K562 (cell line): ENCODE results near the gene CLIC5. TPM values are rescaled to one million over a fixed set of nuclear protein-coding genes. Genes with fewer than 3 reads are reported as not detected.

Experiments
- ATAC-seq: fragments of 200-7000 bp; cut with Tn5 transposase; 3 replicates; pipeline ENCODE4 v1.9.1; 2020; ENCODE audit warnings: moderate library complexity
- BruUV-seq: library from RNA; stranded (reverse); fragments of 400-500 nt; replicated peaks from 2 replicates; lab custom pipeline; 2021; lab: Mats Ljungman, UMichigan
- CTCF ChIA-PET: fragments of 300-600 bp; formaldehyde crosslinking; extraction: SDS; loops from one replicate; lab custom pipeline; 2021; ENCODE audit warnings: low intra/inter-chr PET ratio; lab: Yijun Ruan, JAX
- POLR2A ChIA-PET: fragments of 300-600, 350-650 bp; sonication (Branson Sonifier 250); formaldehyde crosslinking; extraction: SDS; loops from one replicate; lab custom pipeline; 2021; ENCODE audit warnings: antibody characterized with exemption, inconsistent platforms; lab: Yijun Ruan, JAX
- DNase-seq, 4 experiments: peaks; one replicate each; pipeline versions ENCODE4 v3.0.0 to v3.0.0-alpha.2; 2011 to 2018; ENCODE audit warnings: low spot score in 3 of 4, mixed read lengths in 3 of 4; ENCODE audit errors: extremely low read depth in 1 of 4
- FAIRE-seq: peaks from 2 replicates; lab custom pipeline; 2011; peaks lifted over from hg19 to GRCh38; lab: Jason Lieb, UNC
- H2AFZ ChIP-seq: 2 replicates; pipeline ENCODE4 v1.6.0; 2011; ENCODE audit warnings: low read depth, low read length, control low read depth, inconsistent platforms
- H3K27ac ChIP-seq: fragments of 200-600 bp; 3 replicates; pipeline ENCODE4 v1.8.0; 2011; ENCODE audit warnings: low read depth, mild to moderate bottlenecking, control low read depth, inconsistent platforms, low read length, moderate library complexity, mixed read lengths; ENCODE audit errors: extremely low read depth
- H3K27me3 ChIP-seq, 2 experiments: fragments of 300-600 bp in 1 of 2; 2 replicates in 1 of 2; 3 replicates in 1 of 2; pipeline versions ENCODE4 v1.6.0 to v1.8.0; 2011; ENCODE audit warnings: inconsistent platforms in 2 of 2, low read length in 2 of 2, mild to moderate bottlenecking in 1 of 2, mixed read lengths in 1 of 2, moderate library complexity in 1 of 2; ENCODE audit not compliant: control insufficient read depth in 2 of 2, insufficient read depth in 2 of 2
- H3K36me3 ChIP-seq: fragments of 300-600 bp; 3 replicates; pipeline ENCODE4 v1.8.0; 2011; ENCODE audit warnings: mild to moderate bottlenecking, low read length, inconsistent platforms; ENCODE audit not compliant: control insufficient read depth, insufficient read depth
- H3K4me1 ChIP-seq, 2 experiments: fragments of 200-600 bp in 1 of 2; replicated peaks in 1 of 2; 2 replicates in 1 of 2; 3 replicates in 1 of 2; pipeline versions ENCODE4 v1.5.1 to v1.8.0; 2011; ENCODE audit warnings: inconsistent platforms in 2 of 2, low read length in 2 of 2, mild to moderate bottlenecking in 1 of 2, mixed read lengths in 1 of 2, moderate library complexity in 1 of 2; ENCODE audit not compliant: control insufficient read depth in 2 of 2, insufficient read depth in 2 of 2
- H3K4me2 ChIP-seq: 2 replicates; pipeline ENCODE4 v1.6.1; 2011; ENCODE audit warnings: low read length, control low read depth, inconsistent platforms, mixed read lengths; ENCODE audit not compliant: insufficient read depth
- H3K4me3 ChIP-seq: fragments of 200-600 bp; sonication (generic), shearing (Covaris generic); 2 replicates; pipeline ENCODE4 v1.5.1; 2016; ENCODE audit warnings: control low read depth, inconsistent platforms
- H3K79me2 ChIP-seq: fragments of 200-600 bp; 3 replicates; pipeline ENCODE4 v1.8.0; 2011; ENCODE audit warnings: low read length, inconsistent platforms; ENCODE audit not compliant: control insufficient read depth, insufficient read depth
- H3K9ac ChIP-seq, 2 experiments: 2 replicates each; pipeline versions ENCODE4 v1.6.0 to v1.6.1; 2011; ENCODE audit warnings: low read depth in 2 of 2, low read length in 2 of 2, control low read depth in 1 of 2, inconsistent platforms in 1 of 2, mild to moderate bottlenecking in 1 of 2, mixed read lengths in 1 of 2; ENCODE audit not compliant: insufficient read depth in 1 of 2
- H3K9me1 ChIP-seq: one replicate; pipeline ENCODE4 v1.6.0; 2011; ENCODE audit warnings: inconsistent platforms, mild to moderate bottlenecking, low read length, moderate library complexity; ENCODE audit not compliant: control insufficient read depth, insufficient read depth
- H3K9me3 ChIP-seq: replicated peaks from 2 replicates; pipeline ENCODE4 v1.5.1; 2011; ENCODE audit warnings: low read depth, low read length, inconsistent platforms; ENCODE audit not compliant: control insufficient read depth, insufficient read depth
- H4K20me1 ChIP-seq: replicated peaks from 2 replicates; pipeline ENCODE4 v1.6.1; 2011; ENCODE audit warnings: low read length, inconsistent platforms, mixed read lengths; ENCODE audit not compliant: control insufficient read depth, insufficient read depth
- ETV1 ChIP-seq: fragments of 450-650 bp; conservative IDR thresholded peaks from 2 replicates; pipeline ENCODE4 v1.6.1; 2016; ENCODE audit warnings: missing genetic modification characterization, control low read depth, low read depth, missing compliant biosample characterization
- HSF4 ChIP-seq: fragments of 250-450 bp; sonication (Bioruptor Pico); IDR thresholded peaks from 2 replicates; pipeline ENCODE4 v2.1.2; 2022; ENCODE audit warnings: mild to moderate bottlenecking, moderate library complexity, borderline replicate concordance
- MED1 ChIP-seq: sonication (generic); formaldehyde crosslinking; IDR thresholded peaks from 2 replicates; pipeline ENCODE4 v1.8.1; 2023; ENCODE audit warnings: missing genetic modification reagents, borderline replicate concordance
- TCF3 ChIP-seq: sonication (generic); formaldehyde crosslinking; IDR thresholded peaks from 2 replicates; pipeline ENCODE4 v1.4.0; 2020; ENCODE audit warnings: mild to moderate bottlenecking, missing genetic modification reagents
- U2AF2 ChIP-seq: fragments of 200-400 bp; formaldehyde crosslinking; optimal IDR thresholded peaks from 2 replicates; pipeline ENCODE3; 2017; ENCODE audit warnings: low read depth, mild to moderate bottlenecking, low read length
- ZZZ3 ChIP-seq: fragments of 450-650 bp; IDR thresholded peaks from 2 replicates; pipeline ENCODE4 v1.6.1; 2016; ENCODE audit warnings: antibody characterized with exemption, mild to moderate bottlenecking, moderate library complexity
- WGBS: fragments of 100-300 bp; shearing (Covaris generic); methylation state at CpG from one replicate; pipeline ENCODE4 v1.1.6; 2016; ENCODE audit warnings: low coverage, mixed read lengths; ENCODE audit not compliant: insufficient coverage; ENCODE audit errors: missing lambda C conversion rate; 5-methylcytosine and 5-hydroxymethylcytosine counted together
- in situ Hi-C: fragments of 300-500 bp; cut with MboI; formaldehyde crosslinking; loops from 4 replicates; pipeline ENCODE4 v1.15.0; 2018; ENCODE audit warnings: inconsistent platforms, mixed read lengths
- intact Hi-C: fragments of 100-400 bp; cut with micrococcal nuclease; formaldehyde crosslinking; loops from 2 replicates; pipeline ENCODE4 v1.14.2; 2022
- polyA plus RNA-seq, 8 experiments: library from polyadenylated mRNA; depleted of rRNA in 4 of 8; stranded (reverse) in 5 of 8; unstranded in 3 of 8; fragments of >200 nt; fragmentation: Nextera tagmentation in 2 of 8; fragmentation: Illumina TruSeq in 1 of 8; extraction: Ambion mirVana in 2 of 8; extraction: Trizol in 1 of 8; gene quantifications; 2 replicates each; pipeline versions ENCODE4 v1.2.1 to v1.2.3, GENCODE V29; 2011 to 2014; ENCODE audit warnings: inconsistent platforms in 1 of 8, missing spikeins in 1 of 8
- total RNA-seq, 7 experiments: library from RNA; depleted of rRNA in 6 of 7; stranded (reverse); fragments of >200 nt in 6 of 7; fragmentation: Illumina TruSeq in 2 of 7; extraction: Trizol in 2 of 7; gene quantifications; 2 replicates each; pipeline versions ENCODE4 v1.2.1 to v1.2.3, GENCODE V29; 2011 to 2021; ENCODE audit warnings: low replicate concordance in 1 of 7
- TF ChIP-seq, protein P1 (sequence below): fragments of 250-450 bp; sonication (Bioruptor Pico); IDR thresholded peaks from 2 replicates; pipeline ENCODE4 v1.4.0; 2020; ENCODE audit warnings: borderline replicate concordance
- TF ChIP-seq, protein P2 (sequence below): sonication (generic); formaldehyde crosslinking; IDR thresholded peaks from 2 replicates; pipeline ENCODE4 v1.8.0; 2022; ENCODE audit warnings: mild to moderate bottlenecking, low read depth, missing genetic modification reagents
- TF ChIP-seq, protein P3 (sequence below): fragments of 250-450 bp; sonication (Bioruptor Pico); IDR thresholded peaks from 2 replicates; pipeline ENCODE4 v1.8.0; 2021; ENCODE audit warnings: moderate library complexity, mild to moderate bottlenecking, inconsistent platforms
- TF ChIP-seq, protein P4 (sequence below): sonication (generic); formaldehyde crosslinking; IDR thresholded peaks from 2 replicates; pipeline ENCODE4 v1.8.1; 2023; ENCODE audit warnings: mild to moderate bottlenecking, missing genetic modification reagents
- TF ChIP-seq, protein P5 (sequence below): fragments of 450-650 bp; IDR thresholded peaks from 2 replicates; pipeline ENCODE4 v1.7.0; 2016; ENCODE audit warnings: borderline replicate concordance
- TF ChIP-seq, protein P6 (sequence below): fragments of 450-650 bp; IDR thresholded peaks from 2 replicates; pipeline ENCODE4 v1.6.1; 2016

CLIC5 gene
- total and polyA plus RNA-seq, 9 of the 15 experiments (the other 6 are each of a cell fraction or from before 2014, with no cell fraction given): 0.31 TPM; not detected in 8

DNA sequence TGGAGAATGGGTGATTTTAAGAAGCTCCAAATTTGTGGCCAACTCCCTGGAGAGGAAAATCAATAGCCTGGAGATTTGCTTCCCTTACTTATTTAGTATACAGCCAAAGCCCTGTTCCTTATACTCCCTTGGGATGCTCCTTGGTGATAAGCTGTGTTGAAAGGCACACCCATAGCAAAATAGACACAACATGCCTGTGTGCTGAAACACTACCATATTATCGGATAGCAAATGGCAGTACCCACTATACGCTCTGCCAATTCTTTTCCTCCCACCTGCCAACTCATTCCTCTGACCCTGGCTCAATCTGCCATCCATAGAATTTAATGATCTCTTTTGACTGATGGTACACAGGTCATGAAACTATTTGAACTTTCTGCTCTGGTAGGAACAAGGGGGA, 98.2 kb downstream of the CLIC5 start:
- no peaks in the 10 kb centered on the region for H3K4me1 ChIP-seq
- H3K36me3 ChIP-seq: no peaks in the 10 kb centered on the region
- H3K9ac ChIP-seq: no peak overlapping the region
- no peaks in the 10 kb centered on the region for H3K9me1 ChIP-seq
- H2AFZ ChIP-seq: no peak overlapping the region
- WGBS: 0% methylated on average over 2 of the region's 2 CpGs
- in situ Hi-C loops: loop anchor here (10.0 kb wide), 1 partner anchor 1443 kb away; no protein-coding TSS in a partner anchor
- no peak for FAIRE-seq
- ChIA-PET POLR2A (no interaction called here), CTCF (no interaction called here)
- H3K27ac ChIP-seq: no peak overlapping the region
- no peaks in the 10 kb centered on the region for H3K79me2 ChIP-seq
- intact Hi-C loops: no loop called here
- H3K9me3 ChIP-seq: no peaks in the 10 kb centered on the region
- DNase-seq: no peak
- no TSS peak for BruUV-seq
- no peak for ATAC-seq
- H3K4me2 ChIP-seq: no peak overlapping the region
- H4K20me1 ChIP-seq: no peaks in the 10 kb centered on the region
- H3K4me3 ChIP-seq: no peak overlapping the region
- H3K27me3 ChIP-seq: 0 out of 5 replicates have a peak, but pooled peaks cover 0 to 4% of the 10 kb centered on the region in 2 experiments
- TF ChIP-seq, protein P1, sequence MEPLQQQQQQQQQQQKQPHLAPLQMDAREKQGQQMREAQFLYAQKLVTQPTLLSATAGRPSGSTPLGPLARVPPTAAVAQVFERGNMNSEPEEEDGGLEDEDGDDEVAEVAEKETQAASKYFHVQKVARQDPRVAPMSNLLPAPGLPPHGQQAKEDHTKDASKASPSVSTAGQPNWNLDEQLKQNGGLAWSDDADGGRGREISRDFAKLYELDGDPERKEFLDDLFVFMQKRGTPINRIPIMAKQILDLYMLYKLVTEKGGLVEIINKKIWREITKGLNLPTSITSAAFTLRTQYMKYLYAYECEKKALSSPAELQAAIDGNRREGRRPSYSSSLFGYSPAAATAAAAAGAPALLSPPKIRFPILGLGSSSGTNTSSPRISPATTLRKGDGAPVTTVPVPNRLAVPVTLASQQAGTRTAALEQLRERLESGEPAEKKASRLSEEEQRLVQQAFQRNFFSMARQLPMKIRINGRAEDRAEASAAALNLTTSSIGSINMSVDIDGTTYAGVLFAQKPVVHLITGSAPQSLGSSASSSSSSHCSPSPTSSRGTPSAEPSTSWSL: no peak
- TF ChIP-seq, protein P2, sequence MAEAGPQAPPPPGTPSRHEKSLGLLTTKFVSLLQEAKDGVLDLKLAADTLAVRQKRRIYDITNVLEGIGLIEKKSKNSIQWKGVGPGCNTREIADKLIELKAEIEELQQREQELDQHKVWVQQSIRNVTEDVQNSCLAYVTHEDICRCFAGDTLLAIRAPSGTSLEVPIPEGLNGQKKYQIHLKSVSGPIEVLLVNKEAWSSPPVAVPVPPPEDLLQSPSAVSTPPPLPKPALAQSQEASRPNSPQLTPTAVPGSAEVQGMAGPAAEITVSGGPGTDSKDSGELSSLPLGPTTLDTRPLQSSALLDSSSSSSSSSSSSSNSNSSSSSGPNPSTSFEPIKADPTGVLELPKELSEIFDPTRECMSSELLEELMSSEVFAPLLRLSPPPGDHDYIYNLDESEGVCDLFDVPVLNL (CRISPR knock-in tag): no peak
- TF ChIP-seq, protein P3, sequence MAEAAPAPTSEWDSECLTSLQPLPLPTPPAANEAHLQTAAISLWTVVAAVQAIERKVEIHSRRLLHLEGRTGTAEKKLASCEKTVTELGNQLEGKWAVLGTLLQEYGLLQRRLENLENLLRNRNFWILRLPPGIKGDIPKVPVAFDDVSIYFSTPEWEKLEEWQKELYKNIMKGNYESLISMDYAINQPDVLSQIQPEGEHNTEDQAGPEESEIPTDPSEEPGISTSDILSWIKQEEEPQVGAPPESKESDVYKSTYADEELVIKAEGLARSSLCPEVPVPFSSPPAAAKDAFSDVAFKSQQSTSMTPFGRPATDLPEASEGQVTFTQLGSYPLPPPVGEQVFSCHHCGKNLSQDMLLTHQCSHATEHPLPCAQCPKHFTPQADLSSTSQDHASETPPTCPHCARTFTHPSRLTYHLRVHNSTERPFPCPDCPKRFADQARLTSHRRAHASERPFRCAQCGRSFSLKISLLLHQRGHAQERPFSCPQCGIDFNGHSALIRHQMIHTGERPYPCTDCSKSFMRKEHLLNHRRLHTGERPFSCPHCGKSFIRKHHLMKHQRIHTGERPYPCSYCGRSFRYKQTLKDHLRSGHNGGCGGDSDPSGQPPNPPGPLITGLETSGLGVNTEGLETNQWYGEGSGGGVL: no peak
- TF ChIP-seq ETV1 (tag) (no peak), TCF3 (CRISPR knock-in tag) (no peak), MED1 (no peak), U2AF2 (no peak), HSF4 (CRISPR knock-in tag) (no peak), ZZZ3 (no peak)
- TF ChIP-seq, protein P4, sequence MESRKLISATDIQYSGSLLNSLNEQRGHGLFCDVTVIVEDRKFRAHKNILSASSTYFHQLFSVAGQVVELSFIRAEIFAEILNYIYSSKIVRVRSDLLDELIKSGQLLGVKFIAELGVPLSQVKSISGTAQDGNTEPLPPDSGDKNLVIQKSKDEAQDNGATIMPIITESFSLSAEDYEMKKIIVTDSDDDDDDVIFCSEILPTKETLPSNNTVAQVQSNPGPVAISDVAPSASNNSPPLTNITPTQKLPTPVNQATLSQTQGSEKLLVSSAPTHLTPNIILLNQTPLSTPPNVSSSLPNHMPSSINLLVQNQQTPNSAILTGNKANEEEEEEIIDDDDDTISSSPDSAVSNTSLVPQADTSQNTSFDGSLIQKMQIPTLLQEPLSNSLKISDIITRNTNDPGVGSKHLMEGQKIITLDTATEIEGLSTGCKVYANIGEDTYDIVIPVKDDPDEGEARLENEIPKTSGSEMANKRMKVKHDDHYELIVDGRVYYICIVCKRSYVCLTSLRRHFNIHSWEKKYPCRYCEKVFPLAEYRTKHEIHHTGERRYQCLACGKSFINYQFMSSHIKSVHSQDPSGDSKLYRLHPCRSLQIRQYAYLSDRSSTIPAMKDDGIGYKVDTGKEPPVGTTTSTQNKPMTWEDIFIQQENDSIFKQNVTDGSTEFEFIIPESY (CRISPR knock-in tag): no peak
- TF ChIP-seq, protein P5, sequence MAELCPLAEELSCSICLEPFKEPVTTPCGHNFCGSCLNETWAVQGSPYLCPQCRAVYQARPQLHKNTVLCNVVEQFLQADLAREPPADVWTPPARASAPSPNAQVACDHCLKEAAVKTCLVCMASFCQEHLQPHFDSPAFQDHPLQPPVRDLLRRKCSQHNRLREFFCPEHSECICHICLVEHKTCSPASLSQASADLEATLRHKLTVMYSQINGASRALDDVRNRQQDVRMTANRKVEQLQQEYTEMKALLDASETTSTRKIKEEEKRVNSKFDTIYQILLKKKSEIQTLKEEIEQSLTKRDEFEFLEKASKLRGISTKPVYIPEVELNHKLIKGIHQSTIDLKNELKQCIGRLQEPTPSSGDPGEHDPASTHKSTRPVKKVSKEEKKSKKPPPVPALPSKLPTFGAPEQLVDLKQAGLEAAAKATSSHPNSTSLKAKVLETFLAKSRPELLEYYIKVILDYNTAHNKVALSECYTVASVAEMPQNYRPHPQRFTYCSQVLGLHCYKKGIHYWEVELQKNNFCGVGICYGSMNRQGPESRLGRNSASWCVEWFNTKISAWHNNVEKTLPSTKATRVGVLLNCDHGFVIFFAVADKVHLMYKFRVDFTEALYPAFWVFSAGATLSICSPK: no peak
- TF ChIP-seq, protein P6, sequence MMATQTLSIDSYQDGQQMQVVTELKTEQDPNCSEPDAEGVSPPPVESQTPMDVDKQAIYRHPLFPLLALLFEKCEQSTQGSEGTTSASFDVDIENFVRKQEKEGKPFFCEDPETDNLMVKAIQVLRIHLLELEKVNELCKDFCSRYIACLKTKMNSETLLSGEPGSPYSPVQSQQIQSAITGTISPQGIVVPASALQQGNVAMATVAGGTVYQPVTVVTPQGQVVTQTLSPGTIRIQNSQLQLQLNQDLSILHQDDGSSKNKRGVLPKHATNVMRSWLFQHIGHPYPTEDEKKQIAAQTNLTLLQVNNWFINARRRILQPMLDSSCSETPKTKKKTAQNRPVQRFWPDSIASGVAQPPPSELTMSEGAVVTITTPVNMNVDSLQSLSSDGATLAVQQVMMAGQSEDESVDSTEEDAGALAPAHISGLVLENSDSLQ: no peak
